Neural cell (in vitro differentiated cells): Measurements from ENCODE around the gene TSPAN14.

ENCODE experiments used
- EZH2 ChIP-seq: fragments of 200-600, 300-800 bp; shearing (Covaris generic), sonication (generic); IDR thresholded peaks from 2 replicates; pipeline ENCODE4 v1.6.1; 2014; ENCODE audit warnings: antibody characterized with exemption, low read length, borderline replicate concordance, mild to moderate bottlenecking; ENCODE audit not compliant: insufficient read depth, poor library complexity, severe bottlenecking
- POLR2AphosphoS5 ChIP-seq: IDR thresholded peaks from 2 replicates; pipeline ENCODE4 v1.6.1; 2012
- SMC3 ChIP-seq: fragments of 450-650 bp; conservative IDR thresholded peaks from 2 replicates; pipeline ENCODE4 v1.6.1; 2014; ENCODE audit warnings: antibody characterized with exemption, mild to moderate bottlenecking, moderate library complexity; ENCODE audit not compliant: poor library complexity
- TF ChIP-seq, protein P1 (sequence below): fragments of 450-650 bp; IDR thresholded peaks from 2 replicates; pipeline ENCODE4 v1.5.1; 2014; ENCODE audit warnings: antibody characterized with exemption, mild to moderate bottlenecking, moderate library complexity; ENCODE audit not compliant: poor library complexity, severe bottlenecking

DNA sequence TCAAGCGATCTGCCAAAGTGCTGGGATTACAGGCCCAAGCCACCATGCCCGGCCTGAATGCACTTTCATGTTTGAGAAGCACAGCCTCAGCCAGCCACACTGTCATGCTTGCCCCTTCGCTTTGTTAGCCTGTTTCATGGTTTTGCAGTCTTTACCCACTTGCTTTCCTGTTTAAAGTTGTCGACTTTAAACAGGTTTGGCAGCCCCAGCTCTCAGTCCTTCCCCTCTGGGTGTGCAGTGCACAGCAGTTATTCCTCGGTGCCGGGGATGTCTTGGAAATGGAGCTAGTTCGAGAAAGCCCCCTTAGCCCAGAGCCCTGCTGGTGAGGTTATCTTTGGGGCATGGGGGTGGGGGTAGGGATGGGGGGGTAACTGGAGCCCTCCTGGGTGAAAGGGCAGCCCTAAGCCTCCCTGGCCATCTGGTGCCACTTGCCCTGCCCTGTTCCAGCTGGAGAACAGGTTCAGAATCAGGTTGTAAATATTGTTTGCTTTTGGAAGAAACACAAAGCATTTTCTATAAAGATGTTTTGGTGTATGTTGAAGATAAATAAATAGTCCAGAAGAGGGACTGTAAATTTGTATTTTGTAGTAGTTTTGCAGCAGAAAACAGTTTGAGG is 14.8 kb downstream of the TSPAN14 start:
- TF ChIP-seq POLR2AphosphoS5 (no peak), SMC3 (no peak), EZH2 (no peak)
- TF ChIP-seq, protein P1, sequence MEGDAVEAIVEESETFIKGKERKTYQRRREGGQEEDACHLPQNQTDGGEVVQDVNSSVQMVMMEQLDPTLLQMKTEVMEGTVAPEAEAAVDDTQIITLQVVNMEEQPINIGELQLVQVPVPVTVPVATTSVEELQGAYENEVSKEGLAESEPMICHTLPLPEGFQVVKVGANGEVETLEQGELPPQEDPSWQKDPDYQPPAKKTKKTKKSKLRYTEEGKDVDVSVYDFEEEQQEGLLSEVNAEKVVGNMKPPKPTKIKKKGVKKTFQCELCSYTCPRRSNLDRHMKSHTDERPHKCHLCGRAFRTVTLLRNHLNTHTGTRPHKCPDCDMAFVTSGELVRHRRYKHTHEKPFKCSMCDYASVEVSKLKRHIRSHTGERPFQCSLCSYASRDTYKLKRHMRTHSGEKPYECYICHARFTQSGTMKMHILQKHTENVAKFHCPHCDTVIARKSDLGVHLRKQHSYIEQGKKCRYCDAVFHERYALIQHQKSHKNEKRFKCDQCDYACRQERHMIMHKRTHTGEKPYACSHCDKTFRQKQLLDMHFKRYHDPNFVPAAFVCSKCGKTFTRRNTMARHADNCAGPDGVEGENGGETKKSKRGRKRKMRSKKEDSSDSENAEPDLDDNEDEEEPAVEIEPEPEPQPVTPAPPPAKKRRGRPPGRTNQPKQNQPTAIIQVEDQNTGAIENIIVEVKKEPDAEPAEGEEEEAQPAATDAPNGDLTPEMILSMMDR, result no peak
